ENCODE results near the gene NT5C3A.
"Not testable (repeated sequence)": the region's sequence is repeated elsewhere in the genome, so short reads cannot be mapped to it uniquely, and the experiment has no call there.

DNA sequence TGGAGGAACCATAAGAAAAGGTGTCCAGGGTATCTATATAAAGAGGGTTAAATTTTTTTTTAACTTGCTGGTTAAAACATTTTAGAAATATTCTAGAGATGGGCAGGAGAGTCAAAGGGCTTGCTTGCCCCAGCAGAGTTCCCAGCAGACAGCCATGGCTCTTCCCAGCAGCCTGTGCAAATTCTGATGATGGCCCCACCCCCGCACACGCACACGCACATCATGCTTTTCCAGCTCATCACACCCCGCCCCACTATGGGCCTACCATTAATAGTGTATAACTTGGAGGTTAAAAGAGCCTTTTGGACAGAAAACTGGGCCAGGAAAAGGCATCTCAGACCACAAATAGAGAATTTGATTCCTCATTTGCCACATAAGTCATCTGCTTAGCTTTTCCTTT is 56.9 kb downstream of the NT5C3A start:
- not testable (repeated sequence) for TF ChIP-seq YY1 (IDR thresholded peaks at IDR 0.05; ENCODE audit: insufficient read depth, insufficient read length); ZNF274 (IDR thresholded peaks at IDR 0.05; ENCODE audit: low read depth, low read length); SUZ12 (IDR thresholded peaks at IDR 0.05; ENCODE audit: extremely low read depth, insufficient read depth, insufficient read length)

All from NT2/D1 (cell line).